DMS79 (cell line): ENCODE data around the gene MAP2K7.
A peak's percentile ranks its signal among the peaks of the same experiment; 100 is the strongest.
"Not testable (repeated sequence)": the region's sequence is repeated elsewhere in the genome, so short reads cannot be mapped to it uniquely, and the experiment has no call there.

Source experiments
- DNase-seq: peaks from one replicate; lab custom pipeline; 2025; lab: John Stamatoyannopoulos, UW

MAP2K7 gene

DNA sequence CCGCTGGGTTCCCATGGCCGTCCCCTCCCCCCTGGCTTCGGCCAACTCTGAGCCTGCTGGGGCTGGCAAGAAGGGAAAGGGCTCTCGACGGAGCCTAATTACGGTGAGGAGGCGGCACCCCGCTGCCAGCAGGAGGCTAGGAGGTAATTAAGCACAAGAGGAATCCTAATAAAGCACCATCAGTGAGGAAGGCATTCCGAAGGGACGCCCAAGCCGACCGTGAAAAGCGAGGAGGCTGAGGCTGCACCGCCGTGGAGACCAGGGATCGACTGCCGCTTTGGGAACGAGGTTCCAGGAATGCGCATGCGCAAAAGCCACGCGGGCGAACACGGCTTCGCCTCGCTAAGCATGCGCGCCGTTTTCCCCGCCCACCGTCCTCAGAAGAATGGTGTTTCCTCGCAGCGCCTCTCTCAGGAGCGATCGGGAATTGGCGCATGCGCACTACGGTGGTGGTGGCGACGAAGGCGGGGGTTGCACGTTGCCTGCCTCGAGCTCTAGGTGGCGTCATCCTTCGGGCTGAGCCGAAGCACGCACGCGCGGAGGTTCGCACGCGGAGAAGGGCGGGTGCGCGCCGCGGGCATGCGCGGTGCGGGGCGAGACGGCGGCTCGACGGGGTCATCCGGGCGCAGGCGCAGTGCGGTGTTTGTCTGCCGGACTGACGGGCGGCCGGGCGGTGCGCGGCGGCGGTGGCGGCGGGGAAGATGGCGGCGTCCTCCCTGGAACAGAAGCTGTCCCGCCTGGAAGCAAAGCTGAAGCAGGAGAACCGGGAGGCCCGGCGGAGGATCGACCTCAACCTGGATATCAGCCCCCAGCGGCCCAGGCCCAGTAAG, at the start of gene MAP2K7:
Gene MAP2K7, plus strand, starts transcription at position 634 of the 830 bp plus-strand sequence. Its CDS starts 68 bp downstream, at position 702.
- DNase-seq: peak; percentile 97

DNA sequence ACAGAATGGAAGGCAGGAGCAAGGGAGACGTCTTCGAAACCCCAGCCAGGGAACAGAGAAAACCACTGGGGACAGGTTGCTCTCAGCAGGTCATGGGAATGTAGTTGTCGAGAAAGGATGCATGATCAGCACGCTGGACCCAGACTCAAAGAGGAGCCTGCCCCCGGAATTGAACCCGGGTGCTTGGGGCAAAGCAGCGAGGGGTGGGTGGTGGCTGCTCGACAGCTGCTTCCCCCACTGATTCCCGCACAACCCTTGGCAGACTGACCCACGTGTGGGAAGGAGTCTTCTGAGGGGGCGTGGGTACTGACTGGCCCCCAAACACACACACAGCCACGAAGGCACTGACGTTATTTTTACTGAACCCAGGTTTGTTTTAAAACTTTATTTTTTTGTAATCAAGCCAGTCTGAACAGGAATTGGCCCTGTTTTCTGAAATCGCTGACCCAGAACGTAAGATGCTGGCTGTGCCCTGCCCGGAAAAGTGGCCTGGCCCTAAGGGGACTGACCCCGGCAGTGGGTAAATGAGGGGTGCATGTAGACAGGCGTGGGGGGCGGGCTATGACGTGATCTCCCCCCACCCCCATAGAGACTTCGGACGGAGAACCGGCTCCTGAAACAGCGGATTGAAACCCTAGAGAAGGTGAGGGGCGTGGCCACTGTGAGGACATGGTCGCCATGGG, 48.1 kb upstream of the MAP2K7 start:
- DNase-seq: no peak

DNA sequence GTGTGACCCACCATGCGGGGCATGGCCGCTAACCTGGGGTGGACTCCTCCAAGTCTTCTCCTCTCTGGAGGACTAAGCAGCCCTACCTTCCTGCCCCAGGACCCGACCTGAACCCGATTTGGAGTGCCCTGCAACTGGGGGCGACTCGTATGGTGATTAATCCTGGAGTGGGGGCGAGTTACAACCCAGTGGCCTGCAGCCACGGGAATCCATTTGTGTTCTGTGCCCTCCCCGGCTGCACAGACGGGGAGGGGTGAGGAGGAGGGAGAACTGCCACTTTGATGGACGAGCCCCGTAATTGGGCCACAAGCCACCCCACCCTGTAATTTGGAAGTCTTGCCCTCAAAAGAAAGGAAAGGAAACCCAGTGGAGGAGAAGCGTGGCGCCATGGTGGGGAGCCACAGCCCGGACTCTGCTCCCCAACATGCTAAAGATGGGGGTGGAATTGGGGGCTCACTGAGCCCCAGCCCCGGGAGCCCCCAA, 47.5 kb upstream of the MAP2K7 start:
- DNase-seq: no peak

DNA sequence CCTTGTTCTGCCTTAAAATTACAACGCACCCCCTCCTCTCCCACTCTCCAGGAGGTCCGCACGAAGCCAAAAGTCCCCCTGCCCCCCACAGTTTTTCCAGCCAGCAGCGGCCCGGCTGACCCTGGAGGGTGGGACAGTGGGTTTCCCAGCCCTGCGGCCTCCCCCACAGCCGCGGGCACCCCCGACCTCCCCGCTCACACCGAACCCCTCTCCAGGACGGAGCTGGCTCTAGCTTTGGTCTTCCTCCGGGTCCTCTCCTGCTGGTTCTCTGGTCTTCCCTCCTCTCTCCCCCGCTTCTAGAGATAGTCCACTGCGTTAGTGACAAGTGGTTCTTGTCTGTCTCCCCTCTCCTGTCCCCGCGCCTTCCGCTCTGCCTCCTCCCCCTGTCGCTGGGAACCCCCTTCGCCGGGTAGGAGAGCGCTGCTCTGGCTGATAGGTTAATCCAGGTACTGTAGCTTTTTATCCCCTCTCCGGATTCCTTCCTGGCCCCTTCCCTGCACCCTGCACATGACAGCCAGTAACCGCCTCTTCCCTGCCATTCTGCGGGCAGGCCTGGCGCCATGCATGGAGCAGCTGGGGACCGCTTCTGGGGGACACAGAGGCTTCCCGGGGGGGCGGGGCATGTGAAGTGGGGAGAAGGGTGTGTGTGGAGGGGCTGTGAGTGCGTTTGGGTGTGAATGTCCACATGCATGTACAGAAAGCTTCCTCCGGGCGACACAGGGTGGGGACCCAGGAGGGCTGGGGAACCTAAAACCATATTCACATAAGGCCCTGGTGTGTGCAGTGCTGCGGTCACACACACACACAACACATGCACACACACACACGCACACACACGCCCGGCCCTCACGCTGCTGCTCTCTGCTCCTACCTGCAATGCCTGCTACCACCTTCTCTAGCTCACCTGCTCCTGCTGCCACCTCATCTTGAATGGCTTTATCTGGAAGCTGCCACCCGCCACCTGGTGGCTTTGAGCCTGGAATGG, 46.7 kb upstream of the MAP2K7 start:
- no peak for DNase-seq

DNA sequence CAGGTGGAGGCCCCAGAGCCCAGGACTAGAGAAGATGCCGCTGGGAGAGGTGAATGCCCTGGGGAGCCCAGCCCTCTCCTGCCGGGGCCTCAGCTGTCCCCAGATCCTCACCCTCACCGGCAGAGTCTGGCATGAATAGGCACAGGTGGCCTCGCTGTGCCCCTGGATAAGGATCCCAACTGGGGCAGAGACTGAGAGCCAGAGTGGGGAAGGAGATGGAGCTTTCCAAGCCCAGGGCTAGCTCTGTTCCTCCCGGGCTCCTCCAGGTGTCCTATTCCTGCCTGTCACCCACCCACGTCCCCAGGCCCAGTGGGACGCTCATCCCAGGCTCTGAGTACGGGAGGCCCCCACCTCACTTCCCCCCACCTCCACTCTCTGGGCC, 46.0 kb upstream of the MAP2K7 start:
- no peak for DNase-seq

DNA sequence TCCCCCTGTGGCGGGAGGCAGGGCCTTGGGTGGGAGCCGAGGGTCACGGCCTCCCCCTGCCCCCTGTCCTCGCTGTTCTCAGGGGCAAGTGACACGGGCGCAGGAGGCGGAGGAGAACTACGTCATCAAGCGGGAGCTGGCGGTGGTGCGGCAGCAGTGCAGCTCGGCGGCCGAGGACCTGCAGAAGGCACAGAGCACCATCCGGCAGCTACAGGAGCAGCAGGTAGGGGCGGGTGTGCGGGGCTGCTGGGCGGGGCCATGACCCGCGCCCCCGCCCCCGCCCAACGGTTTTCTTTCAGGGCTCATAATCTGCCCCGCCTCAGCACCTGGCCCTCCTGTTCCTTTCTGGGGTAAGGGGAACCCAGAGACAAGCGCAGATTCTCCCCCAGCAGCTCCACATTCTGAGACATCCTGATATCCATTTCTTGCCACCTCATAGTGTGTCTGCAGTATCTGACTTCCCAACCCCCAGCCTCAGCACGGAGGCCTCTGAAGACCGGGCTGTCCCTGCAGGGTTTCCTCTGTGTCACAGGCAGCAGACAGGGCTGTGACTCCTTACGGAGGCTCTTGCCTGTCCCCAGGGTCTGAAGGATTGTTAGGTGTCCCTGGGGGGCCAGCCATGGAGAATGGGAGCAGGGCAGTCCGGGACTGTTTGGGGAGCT, 45.4 kb upstream of the MAP2K7 start:
- DNase-seq: no peak

DNA sequence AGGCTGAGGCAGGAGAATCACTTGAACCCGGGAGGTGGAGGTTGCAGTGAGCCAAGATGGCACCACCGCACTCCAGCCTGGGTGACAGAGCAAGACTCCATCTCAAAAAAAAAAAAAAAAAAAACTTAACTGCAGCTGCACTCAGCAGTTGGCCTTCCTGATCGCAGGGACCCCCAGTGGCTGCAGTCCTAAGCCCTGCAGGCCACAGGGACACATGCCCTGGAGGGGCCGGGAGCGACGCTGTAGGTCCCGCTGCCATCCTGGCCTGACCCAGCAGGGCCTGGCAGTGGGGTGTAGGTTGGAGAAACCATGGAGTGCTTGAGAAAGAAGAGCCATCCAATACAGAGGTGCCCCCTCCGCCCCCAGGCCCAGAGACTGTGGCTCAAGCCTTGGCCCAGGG, 44.6 kb upstream of the MAP2K7 start:
- DNase-seq: not testable (repeated sequence)

DNA sequence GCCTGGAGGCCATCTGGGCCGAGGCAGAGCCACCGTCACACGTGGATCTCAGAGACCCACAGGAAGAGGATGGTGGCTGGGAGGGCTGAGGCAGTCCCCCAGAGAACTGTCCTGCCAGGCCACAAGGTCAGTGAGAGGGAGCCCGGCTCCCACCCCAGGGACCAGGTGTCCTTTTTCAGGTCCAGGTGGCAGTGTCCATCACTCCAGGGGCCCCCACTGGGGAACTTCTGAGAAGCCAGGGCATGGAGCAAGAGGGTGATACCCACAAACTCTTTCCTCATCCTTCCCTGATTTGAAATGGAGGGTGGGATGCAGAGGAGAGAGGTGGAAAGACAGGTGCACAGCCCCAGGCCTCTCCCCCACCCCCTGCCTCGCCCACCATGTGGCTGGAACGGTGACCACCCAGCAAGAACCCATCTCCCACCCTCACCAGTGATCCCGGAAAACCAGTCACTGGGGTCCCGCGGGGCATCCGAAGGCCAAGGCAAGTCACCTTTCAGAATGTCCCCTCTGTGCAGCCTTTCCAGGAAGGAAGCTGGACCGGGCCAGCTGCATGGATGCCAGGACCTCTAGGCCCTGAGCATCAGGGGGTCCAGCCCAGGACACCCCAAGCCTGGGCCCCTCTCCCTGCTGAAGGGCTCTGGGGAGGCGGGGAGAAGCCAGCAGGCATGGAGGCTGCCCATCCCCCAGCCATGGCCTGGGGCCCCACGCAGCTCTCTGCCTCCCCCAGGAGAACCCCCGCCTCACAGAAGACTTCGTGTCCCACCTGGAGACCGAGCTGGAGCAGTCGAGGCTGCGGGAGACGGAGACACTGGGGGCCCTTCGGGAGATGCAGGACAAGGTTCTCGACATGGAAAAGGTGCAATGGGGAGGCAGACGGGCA, 43.6 kb upstream of the MAP2K7 start:
- no peak for DNase-seq

DNA sequence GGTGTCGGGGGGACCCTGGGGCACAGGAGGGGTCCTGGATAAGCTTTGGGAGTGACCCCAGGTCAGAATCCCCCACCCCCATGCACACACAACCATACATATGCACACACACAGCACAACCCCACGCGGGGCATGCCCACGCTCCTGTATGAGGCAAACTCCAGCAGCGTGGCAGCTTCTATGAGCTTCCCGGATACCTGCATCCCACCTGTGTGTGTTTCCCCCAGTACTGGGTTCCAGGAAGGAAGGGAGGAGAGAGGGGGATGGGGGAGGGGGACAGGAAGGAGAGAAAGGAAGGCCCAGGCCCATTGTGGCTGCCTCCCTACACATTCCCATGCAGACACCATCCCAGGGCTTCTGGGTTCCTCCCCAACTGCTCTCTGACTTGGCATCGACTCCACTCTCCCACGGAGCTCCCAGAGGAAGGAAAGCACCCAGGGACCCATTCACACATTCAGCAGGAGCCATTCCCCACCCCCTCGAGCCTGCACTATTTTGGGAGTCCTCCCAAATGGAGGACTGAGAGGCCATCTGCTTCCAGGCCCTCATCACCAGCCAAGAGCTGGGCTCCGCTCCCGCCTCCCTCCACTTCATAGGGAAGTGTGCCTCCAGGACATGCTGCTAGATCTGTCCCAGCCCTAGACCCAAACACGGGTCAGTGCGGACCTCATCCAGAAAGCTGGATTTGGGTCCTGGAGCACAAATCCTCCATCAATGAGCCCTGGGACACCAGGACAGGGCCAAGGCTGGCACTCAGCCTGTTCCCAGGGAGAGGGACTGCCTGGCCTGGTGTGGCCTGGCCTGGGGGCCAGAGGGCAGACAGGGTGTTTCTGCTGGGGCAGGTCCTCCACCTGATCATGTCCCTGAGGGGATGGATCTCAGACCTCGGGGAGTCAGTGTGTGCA, 42.7 kb upstream of the MAP2K7 start:
- DNase-seq: no peak

DNA sequence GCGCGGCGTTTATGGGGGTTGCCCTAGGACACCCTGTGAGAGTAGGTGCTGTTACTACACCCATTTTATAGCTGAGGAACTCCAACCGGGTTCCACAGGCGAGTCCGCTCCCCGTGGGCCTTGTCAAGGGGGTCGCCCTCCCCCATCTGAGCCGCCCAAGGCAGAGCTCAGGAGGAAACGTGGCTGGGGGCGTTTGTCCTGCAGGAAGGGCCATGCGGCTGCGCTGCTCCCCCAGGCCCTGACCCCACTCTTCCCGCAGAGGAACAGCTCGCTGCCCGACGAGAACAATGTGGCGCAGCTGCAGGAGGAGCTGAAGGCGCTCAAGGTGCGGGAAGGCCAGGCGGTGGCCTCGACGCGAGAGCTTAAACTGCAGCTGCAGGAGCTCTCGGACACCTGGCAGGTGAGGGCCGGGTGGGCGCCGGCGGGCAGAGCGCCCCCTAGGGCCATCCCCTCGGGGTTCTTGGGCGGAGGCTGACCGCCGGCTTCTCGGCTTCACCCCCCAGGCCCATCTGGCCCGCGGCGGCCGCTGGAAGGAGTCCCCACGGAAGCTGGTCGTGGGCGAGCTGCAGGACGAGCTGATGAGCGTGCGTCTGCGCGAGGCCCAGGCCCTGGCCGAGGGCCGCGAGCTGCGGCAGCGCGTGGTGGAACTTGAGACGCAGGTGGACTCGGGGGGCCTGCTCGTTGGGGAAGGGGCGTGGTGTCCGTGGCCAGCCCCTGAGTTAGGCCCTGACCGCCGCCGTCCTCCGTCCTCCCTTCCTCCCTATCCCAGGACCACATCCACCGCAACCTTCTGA, 41.9 kb upstream of the MAP2K7 start:
- DNase-seq: no peak

DNA sequence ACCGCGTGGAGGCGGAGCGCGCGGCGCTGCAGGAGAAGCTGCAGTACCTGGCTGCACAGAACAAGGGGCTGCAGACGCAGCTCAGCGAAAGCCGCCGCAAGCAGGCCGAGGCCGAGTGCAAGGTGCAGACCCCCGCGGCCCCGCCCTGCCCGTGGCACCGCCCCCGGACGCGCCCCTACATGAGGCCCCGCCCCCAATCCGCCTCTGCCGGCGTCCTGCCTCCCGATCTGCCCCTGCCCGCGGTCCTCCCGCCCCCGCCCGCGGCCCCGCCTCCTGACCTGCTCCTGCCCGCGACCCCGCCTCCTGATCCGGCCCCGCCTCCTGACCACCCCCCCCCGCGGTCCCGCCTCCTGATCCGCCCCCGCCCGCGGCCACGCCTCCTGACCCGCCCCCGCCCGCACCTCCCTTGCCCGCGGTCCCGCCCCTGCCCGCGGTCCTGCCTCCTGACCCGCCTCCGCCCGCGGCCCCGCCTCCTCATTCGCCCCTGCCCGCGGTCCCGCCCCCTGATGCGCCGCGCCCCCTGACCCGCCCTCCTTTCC, 41.2 kb upstream of the MAP2K7 start:
- no peak for DNase-seq

DNA sequence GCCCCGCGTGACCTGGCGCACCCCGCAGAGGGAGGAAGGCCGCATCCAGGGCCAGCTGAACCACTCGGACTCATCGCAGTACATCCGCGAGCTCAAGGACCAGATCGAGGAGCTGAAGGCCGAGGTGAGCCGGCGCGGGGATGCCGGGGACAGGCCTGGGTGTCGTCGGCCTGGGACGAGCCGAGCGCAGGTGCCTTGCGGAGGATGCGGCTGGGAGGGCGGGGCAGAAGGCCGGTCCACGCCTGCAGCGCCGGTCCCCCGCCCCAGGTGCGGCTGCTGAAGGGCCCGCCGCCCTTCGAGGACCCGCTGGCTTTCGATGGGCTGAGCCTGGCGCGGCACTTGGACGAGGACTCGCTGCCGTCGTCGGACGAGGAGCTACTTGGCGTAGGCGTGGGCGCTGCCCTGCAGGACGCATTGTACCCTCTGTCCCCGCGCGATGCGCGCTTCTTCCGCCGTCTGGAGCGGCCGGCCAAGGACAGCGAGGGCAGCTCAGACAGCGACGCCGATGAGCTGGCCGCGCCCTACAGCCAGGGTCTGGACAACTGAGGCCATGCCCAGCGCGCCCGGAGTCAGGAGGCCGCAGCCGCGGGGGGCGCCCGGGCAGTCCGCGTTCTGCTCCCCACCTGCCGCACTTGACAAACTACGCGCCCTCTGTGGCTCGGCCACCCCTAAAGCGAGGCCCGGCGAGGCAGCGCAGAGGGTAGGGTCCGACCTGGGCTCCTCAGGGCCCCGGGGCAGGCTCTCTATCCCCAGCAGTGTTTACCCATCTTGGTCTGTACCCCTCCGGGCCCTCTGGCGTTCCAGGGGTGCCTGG, 40.3 kb upstream of the MAP2K7 start:
- no peak for DNase-seq

DNA sequence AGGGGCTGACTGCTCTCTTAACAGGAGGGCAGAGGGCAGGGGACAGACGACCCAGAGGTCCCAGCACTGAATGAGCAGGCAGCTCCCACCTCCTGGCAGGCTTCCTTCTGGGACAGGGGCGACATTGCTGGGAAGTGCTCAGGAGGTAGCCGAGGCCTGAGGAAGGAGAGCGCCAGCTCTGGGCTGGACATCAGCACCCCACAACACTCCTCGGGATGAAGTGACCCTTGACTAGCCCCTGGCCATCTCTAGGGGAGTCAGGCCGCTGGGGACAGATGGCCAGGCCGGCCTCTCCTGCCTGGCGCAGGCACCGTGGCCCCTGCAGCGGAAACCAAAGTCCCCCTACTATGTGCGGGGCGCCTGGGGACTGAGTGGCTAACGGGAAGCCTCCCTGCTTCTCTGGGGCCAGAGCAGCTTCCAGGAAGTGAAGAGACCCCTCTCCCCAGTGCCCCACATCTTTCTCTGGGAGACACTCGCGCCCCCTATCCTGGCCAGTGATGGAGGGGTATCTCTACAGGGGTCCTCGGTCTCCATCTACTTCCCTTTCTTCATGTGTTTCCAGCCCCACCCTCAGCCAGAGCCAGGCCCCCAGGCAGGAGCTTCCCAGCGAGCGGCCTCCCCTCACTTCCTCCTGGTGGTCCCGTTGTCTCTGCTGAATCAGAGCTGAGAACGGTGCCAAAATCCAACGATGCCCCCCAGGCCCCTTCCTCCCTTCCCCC, 39.5 kb upstream of the MAP2K7 start:
- no peak for DNase-seq

DNA sequence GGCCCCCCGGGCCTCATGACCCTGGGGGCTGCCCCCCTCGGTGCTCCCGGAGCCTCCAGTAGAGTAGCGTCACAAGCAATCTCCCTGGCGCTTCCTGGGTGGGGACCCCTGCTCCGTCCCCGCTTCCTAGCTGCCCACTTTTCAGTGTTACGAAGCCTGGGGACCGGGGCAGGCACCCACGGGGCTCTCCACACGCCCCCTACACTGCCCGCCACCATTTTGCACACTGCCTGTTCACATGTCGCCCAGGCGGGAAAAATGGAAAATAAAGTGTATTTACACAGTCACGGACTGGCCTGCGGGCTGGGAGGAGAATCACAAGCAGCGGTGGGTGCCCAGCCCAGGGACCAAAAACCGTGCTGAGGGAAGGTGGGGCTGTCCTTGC, 39.0 kb upstream of the MAP2K7 start:
- no peak for DNase-seq

DNA sequence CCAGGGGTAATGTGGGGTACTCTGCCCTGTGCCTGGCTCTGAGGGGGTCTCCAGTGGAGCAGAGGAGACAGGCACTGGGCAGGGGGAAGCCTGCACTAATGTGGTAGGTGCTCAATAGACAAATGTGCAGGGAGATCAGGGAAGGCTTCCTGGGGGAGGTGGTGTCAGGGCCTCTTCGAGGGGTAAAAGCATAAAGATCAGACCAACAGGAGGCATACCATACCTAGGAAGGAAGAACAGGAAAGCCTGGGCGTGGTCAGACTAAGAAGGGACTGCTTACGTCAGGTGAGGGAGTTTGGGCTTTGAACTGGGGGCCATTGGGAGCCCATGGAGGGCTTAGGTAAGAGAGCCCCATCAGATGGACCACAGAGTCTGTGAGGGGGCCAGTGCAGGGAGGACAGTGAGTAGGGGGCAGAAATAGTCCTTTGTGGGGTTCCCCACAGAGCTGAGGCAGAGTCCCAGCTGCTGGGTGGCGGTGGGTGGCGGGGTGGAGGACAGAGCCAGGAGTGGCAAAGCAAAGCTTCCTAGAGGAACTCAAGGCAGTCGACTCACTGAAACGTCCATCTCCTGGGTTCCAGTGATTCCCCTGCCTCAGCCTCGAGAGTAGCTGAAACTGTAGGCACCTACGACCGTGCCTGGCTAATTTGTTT, 38.3 kb upstream of the MAP2K7 start:
- DNase-seq: no peak

DNA sequence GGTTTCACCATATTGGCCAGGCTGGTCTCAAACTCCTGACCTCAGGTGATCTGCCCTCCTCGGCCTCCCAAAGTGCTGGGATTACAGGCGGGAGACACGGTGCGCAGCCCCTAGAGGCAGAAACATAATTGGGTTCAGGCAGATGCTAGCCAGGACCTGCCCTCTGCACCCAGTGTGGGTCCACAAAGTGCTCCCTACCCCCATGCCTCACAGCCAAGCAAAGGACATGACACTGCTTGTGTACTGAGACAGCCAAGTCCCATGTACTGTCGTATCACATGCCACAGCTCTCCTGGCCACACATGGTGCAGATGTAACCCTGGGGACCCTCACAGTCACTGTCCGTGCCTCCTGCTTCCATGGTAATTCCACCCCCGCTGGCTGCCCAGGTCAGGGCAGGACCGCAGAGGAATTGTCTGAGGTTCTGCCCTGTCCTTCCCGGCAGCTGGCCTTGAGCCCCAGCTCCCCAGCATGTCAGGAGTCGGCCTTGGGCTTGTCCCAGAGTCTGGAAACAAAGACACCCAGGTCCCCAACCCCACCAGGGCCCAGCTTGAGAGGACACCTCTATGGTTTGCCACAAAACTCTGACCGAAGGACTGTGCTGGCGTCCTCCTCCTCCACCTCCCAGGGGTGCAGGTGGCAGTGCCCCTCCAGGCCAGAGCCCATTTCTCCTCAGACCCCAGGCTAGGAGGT, 37.1 kb upstream of the MAP2K7 start:
- DNase-seq: no peak
